SU-DHL-6 (cell line): ENCODE measurements around the gene FIBP.
"Not testable (repeated sequence)": the region's sequence is repeated elsewhere in the genome, so short reads cannot be mapped to it uniquely, and the experiment has no call there.

Experiments used
- H2AFZ ChIP-seq: fragments of 200-600 bp; sonication (generic); 2 replicates; pipeline ENCODE4 v1.6.1; 2014; ENCODE audit warnings: low read depth, mild to moderate bottlenecking, moderate library complexity, mixed read lengths, antibody characterized with exemption, low read length; ENCODE audit not compliant: severe bottlenecking
- H3F3A ChIP-seq: fragments of 200-600 bp; shearing (Covaris generic); 2 replicates; pipeline ENCODE4 v1.6.0; 2016; ENCODE audit warnings: antibody characterized with exemption, mild to moderate bottlenecking; ENCODE audit not compliant: insufficient read depth
- H3K27ac ChIP-seq: fragments of 200-600 bp; sonication (generic); 2 replicates; pipeline ENCODE4 v1.5.1; 2016; ENCODE audit warnings: low read depth, mild to moderate bottlenecking, low read length, moderate library complexity, mixed read lengths
- H3K27me3 ChIP-seq: fragments of 200-600 bp; sonication (generic), shearing (Covaris generic); 2 replicates; pipeline ENCODE4 v1.6.0; 2014; ENCODE audit warnings: mild to moderate bottlenecking, low read length
- H3K36me3 ChIP-seq: fragments of 200-600 bp; sonication (generic); 2 replicates; pipeline ENCODE4 v1.6.1; 2014; ENCODE audit warnings: mild to moderate bottlenecking, low read length, mixed read lengths
- H3K4me2 ChIP-seq: fragments of 300-600, 200-600 bp; shearing (Covaris generic), sonication (generic); 2 replicates; pipeline ENCODE4 v1.6.0; 2014; ENCODE audit warnings: low read length, low read depth, mild to moderate bottlenecking; ENCODE audit not compliant: poor library complexity, severe bottlenecking
- H3K4me3 ChIP-seq: fragments of 200-600 bp; sonication (generic); 2 replicates; pipeline ENCODE4 v1.5.1; 2014; ENCODE audit warnings: antibody characterized with exemption, low read length, mild to moderate bottlenecking, mixed read lengths; ENCODE audit not compliant: insufficient read depth, poor library complexity, severe bottlenecking
- H3K79me2 ChIP-seq: fragments of 200-600 bp; sonication (generic); 2 replicates; pipeline ENCODE4 v1.6.1; 2014; ENCODE audit warnings: mild to moderate bottlenecking, low read length, moderate library complexity; ENCODE audit not compliant: insufficient read depth
- H3K9ac ChIP-seq: fragments of 200-600 bp; sonication (generic); 2 replicates; pipeline ENCODE4 v1.7.0; 2014; ENCODE audit warnings: mild to moderate bottlenecking, low read length
- H3K9me2 ChIP-seq: fragments of 200-600 bp; sonication (generic); replicated peaks from 2 replicates; pipeline ENCODE4 v1.6.1; 2014; ENCODE audit warnings: low read length; ENCODE audit not compliant: insufficient read depth
- H3K9me3 ChIP-seq: fragments of 200-600 bp; sonication (generic); 2 replicates; pipeline ENCODE4 v1.6.1; 2014; ENCODE audit warnings: low read length, mixed read lengths; ENCODE audit not compliant: insufficient read depth
- H4K20me1 ChIP-seq: fragments of 200-600 bp; sonication (generic); 2 replicates; pipeline ENCODE4 v1.6.1; 2014; ENCODE audit warnings: low read depth, mild to moderate bottlenecking, antibody characterized with exemption, low read length, moderate library complexity, mixed read lengths
- CTCF ChIP-seq: fragments of 200-600 bp; sonication (generic); IDR thresholded peaks from one replicate; pipeline ENCODE4 v1.5.1; 2017; ENCODE audit warnings: antibody characterized with exemption, mild to moderate bottlenecking, low read length, moderate library complexity; ENCODE audit not compliant: insufficient read depth, poor library complexity, severe bottlenecking
- EZH2phosphoT487 ChIP-seq: fragments of 200-600 bp; sonication (generic), shearing (Covaris generic); conservative IDR thresholded peaks from 2 replicates; pipeline ENCODE4 v1.6.1; 2018; ENCODE audit warnings: mild to moderate bottlenecking, antibody characterized with exemption, low read length, moderate library complexity, mixed read lengths

FIBP gene

GRCh38 chr11:65849771-65850216 is 38.5 kb downstream of the FIBP start:
- H3K27me3 ChIP-seq: no peaks in the 10 kb centered on the region
- no peak for TF ChIP-seq EZH2phosphoT487
- TF ChIP-seq CTCF: no peak
- no peaks in the 10 kb centered on the region for H3K79me2 ChIP-seq
- no peaks in the 10 kb centered on the region for H3K9me3 ChIP-seq
- H3K4me2 ChIP-seq: no peak overlapping the region
- H3K9me2 ChIP-seq: no peaks in the 10 kb centered on the region
- no peak overlapping the region for H2AFZ ChIP-seq
- H3K36me3 ChIP-seq: peaks cover 6% of the 10 kb centered on the region; the same call in 1 of the 2 replicates
- H3K4me3 ChIP-seq: no peak overlapping the region
- H3K27ac ChIP-seq: no peak overlapping the region
- H3F3A ChIP-seq: peaks cover 18% of the 10 kb centered on the region; the same call in 1 of the 2 replicates
- no peaks in the 10 kb centered on the region; the same call in 1 of the 2 replicates for H4K20me1 ChIP-seq
- H3K9ac ChIP-seq: no peak overlapping the region

- Histone ChIP-seq H3K9me2 (no peaks in the 10 kb centered on the region), H3K27ac (no peak overlapping the region), H3K9ac (no peak overlapping the region), H4K20me1 (no peaks in the 10 kb centered on the region; the same call in 1 of the 2 replicates), H3K79me2 (no peaks in the 10 kb centered on the region), H3K4me2 (no peak overlapping the region), H3F3A (peaks cover 18% of the 10 kb centered on the region; the same call in 1 of the 2 replicates), H3K9me3 (no peaks in the 10 kb centered on the region), H3K4me3 (no peak overlapping the region), H3K36me3 (peaks cover 2% of the 10 kb centered on the region; the same call in 1 of the 2 replicates), H3K27me3 (no peaks in the 10 kb centered on the region), H2AFZ (no peak overlapping the region)
- TF ChIP-seq EZH2phosphoT487: no peak
- no peak for TF ChIP-seq CTCF
Observed at GRCh38 chr11:65849366-65849765, 38.9 kb downstream of the FIBP start.

- not testable (repeated sequence) for H3K27me3 ChIP-seq, H3K79me2 ChIP-seq, H3K4me3 ChIP-seq, H4K20me1 ChIP-seq, H3K9me3 ChIP-seq, H3K9ac ChIP-seq, H3K4me2 ChIP-seq, H3K36me3 ChIP-seq, H3K9me2 ChIP-seq, H2AFZ ChIP-seq, H3K27ac ChIP-seq
- H3F3A ChIP-seq: peaks cover 13% of the 10 kb centered on the region
Observed at GRCh38 chr11:65848693-65849092, 39.6 kb downstream of the FIBP start.

- peaks cover 5% of the 10 kb centered on the region; the same call in 1 of the 2 replicates for H3F3A ChIP-seq
- no peaks in the 10 kb centered on the region for H3K79me2 ChIP-seq
- no peaks in the 10 kb centered on the region for H3K27me3 ChIP-seq
- H3K9me3 ChIP-seq: no peaks in the 10 kb centered on the region
- no peak overlapping the region for H2AFZ ChIP-seq
- H3K36me3 ChIP-seq: no peaks in the 10 kb centered on the region
- H3K9ac ChIP-seq: no peak overlapping the region
- H3K9me2 ChIP-seq: no peaks in the 10 kb centered on the region
- H3K4me2 ChIP-seq: no peak overlapping the region
- no peak overlapping the region for H3K4me3 ChIP-seq
- no peak for TF ChIP-seq EZH2phosphoT487
- no peak for TF ChIP-seq CTCF
- no peaks in the 10 kb centered on the region for H4K20me1 ChIP-seq
- H3K27ac ChIP-seq: no peak overlapping the region
Observed at GRCh38 chr11:65847746-65848145, 40.5 kb downstream of the FIBP start.
